ENCODE measurements around the gene ZNF316.

The ZNF316 gene

DNA sequence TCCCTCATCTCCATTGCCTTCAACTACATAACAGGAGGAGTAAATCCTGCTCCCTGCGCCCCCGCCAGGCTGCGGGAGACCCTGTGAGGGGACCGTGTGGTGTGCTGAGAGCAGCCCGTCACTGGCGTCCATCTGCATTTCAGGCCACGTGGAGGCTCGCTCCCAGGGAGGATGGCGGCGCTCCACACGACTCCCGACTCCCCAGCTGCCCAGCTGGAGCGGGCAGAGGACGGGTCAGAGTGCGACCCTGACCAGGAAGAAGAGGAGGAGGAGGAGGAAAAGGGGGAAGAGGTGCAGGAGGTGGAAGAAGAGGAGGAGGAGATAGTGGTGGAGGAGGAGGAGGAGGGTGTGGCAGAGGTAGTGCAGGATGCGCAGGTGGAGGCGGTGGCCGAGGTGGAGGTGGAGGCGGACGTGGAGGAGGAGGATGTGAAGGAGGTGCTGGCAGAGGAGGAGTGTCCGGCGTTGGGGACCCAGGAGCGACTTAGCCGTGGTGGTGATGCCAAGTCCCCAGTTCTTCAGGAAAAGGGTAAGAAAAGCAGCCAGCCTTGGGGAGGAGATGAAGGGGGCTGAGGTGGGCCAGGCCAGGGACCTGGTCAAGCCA lies 5.2 kb downstream of the ZNF316 start:
- TF ChIP-seq, protein P1, sequence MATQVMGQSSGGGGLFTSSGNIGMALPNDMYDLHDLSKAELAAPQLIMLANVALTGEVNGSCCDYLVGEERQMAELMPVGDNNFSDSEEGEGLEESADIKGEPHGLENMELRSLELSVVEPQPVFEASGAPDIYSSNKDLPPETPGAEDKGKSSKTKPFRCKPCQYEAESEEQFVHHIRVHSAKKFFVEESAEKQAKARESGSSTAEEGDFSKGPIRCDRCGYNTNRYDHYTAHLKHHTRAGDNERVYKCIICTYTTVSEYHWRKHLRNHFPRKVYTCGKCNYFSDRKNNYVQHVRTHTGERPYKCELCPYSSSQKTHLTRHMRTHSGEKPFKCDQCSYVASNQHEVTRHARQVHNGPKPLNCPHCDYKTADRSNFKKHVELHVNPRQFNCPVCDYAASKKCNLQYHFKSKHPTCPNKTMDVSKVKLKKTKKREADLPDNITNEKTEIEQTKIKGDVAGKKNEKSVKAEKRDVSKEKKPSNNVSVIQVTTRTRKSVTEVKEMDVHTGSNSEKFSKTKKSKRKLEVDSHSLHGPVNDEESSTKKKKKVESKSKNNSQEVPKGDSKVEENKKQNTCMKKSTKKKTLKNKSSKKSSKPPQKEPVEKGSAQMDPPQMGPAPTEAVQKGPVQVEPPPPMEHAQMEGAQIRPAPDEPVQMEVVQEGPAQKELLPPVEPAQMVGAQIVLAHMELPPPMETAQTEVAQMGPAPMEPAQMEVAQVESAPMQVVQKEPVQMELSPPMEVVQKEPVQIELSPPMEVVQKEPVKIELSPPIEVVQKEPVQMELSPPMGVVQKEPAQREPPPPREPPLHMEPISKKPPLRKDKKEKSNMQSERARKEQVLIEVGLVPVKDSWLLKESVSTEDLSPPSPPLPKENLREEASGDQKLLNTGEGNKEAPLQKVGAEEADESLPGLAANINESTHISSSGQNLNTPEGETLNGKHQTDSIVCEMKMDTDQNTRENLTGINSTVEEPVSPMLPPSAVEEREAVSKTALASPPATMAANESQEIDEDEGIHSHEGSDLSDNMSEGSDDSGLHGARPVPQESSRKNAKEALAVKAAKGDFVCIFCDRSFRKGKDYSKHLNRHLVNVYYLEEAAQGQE (IDR thresholded peaks at IDR 0.05; ENCODE audit: insufficient read depth in 1 of 2, low read depth in 2 of 2, low read length in 2 of 2) = no peak
- TF ChIP-seq FOXP2 (optimal IDR thresholded peaks at IDR 0.05; ENCODE audit: borderline replicate concordance, extremely low read depth, extremely low read length, insufficient read depth) (no peak), TAF1 (IDR thresholded peaks at IDR 0.05; ENCODE audit: borderline replicate concordance, insufficient read depth, low read length) (no peak), SIN3A (IDR thresholded peaks at IDR 0.05; ENCODE audit: borderline replicate concordance, insufficient read depth, low read length) (no peak), POLR2AphosphoS5 (IDR thresholded peaks at IDR 0.05; ENCODE audit: low read depth, low read length) (no peak)

DNA sequence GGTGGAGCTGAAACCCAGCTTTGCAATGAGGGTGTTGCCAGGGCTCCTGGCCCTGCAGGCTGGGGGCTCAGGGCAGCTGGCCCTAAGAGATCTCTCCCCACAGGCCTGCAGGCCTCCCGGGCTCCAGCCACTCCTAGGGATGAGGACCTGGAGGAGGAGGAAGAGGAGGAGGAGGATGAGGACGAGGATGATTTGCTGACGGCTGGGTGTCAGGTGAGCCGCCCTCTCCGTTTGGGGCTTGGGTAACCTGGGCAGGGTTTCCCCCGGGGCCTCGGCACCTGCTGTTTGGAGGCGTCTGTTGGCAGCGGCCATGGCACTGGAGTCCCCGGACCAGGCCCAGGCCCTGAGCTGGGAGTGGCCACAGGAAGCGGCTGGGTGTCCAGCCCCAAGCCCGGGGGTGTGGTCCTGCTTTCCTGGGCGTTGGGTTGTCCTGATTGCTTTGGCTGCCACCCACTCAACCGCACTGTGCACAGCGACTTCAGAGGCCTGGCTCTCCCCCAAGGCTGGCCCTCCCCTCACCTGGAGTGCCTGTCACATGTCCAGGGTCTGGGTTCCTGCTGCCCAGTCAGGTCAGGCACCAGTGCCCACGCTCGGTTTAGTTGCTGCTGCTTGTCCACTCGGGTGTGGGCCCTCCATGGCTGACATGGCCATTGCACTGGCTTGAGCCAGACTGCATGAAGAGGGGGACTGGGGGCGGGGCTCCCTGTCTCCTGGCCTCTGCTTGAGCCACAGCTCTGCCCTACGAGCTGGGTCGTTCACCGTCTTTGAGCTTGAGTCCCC lies 5.9 kb downstream of the ZNF316 start:
- TF ChIP-seq, protein P1 (IDR thresholded peaks at IDR 0.05; ENCODE audit: insufficient read depth in 1 of 2, low read depth in 2 of 2, low read length in 2 of 2) = no peak
- TF ChIP-seq POLR2AphosphoS5 (IDR thresholded peaks at IDR 0.05; ENCODE audit: low read depth, low read length) (no peak), TAF1 (IDR thresholded peaks at IDR 0.05; ENCODE audit: borderline replicate concordance, insufficient read depth, low read length) (no peak), SIN3A (IDR thresholded peaks at IDR 0.05; ENCODE audit: borderline replicate concordance, insufficient read depth, low read length) (no peak)

DNA sequence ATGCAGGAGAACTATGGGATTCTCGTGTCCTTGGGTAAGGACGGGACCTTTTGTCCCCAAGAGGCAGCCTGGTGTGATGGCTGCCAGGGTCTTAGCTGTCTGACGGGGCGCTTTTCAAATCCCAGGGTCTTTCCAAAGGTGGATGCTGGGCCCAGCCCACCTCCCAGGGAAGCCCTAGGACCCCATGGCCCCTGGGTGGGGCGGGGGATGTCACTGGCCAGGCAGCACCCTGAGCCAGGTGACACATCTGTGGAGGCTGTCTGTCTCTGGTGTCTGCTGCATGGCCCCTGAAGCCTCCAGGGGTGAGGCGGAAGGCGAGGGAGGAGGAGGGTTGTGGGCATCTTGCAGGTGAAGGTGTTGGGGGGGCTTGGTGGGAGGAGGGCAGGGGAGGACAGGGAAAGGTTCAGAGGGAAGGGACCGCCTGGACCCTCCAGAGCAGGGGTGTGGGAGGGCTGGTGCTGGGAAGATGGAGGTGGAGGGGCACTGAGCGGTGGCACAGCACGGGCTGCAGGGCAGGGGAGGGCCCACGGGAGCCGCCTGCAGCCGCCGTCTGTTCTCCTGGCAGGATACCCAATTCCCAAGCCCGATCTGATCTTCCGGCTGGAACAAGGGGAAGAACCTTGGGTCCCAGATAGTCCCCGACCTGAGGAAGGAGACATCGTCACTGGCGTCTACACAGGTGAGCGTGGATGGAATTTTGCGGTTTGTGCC lies 7.0 kb downstream of the ZNF316 start:
- TF ChIP-seq FOXP2 (optimal IDR thresholded peaks at IDR 0.05; ENCODE audit: borderline replicate concordance, extremely low read depth, extremely low read length, insufficient read depth) (no peak), POLR2AphosphoS5 (IDR thresholded peaks at IDR 0.05; ENCODE audit: low read depth, low read length) (no peak), TAF1 (IDR thresholded peaks at IDR 0.05; ENCODE audit: borderline replicate concordance, insufficient read depth, low read length) (no peak), SIN3A (IDR thresholded peaks at IDR 0.05; ENCODE audit: borderline replicate concordance, insufficient read depth, low read length) (no peak)
- TF ChIP-seq, protein P1 (IDR thresholded peaks at IDR 0.05; ENCODE audit: insufficient read depth in 1 of 2, low read depth in 2 of 2, low read length in 2 of 2) = no peak

DNA sequence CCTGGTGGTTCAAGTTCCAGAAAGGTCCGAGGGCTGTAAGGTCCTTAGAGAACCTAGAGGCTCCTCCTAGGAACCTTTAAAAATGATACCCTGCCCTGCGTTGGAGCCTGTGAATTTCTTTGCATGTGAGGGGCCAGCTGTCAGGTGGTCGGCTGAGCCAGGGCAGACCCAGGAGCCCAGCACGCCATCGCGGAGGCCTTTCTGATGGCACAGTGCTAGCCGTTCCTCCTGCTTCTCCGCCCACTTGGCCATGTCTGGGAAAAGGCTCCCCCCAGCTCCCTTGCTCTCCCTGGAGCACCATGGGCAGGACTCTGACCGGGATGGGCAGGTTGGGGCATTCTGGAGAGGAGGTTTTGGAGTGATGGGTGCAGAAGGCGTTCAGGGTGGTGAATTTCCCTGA lies 7.6 kb downstream of the ZNF316 start:
- TF ChIP-seq POLR2AphosphoS5 (IDR thresholded peaks at IDR 0.05; ENCODE audit: low read depth, low read length) (no peak), FOXP2 (optimal IDR thresholded peaks at IDR 0.05; ENCODE audit: borderline replicate concordance, extremely low read depth, extremely low read length, insufficient read depth) (no peak), TAF1 (IDR thresholded peaks at IDR 0.05; ENCODE audit: borderline replicate concordance, insufficient read depth, low read length) (no peak), SIN3A (IDR thresholded peaks at IDR 0.05; ENCODE audit: borderline replicate concordance, insufficient read depth, low read length) (no peak)
- TF ChIP-seq, protein P1 (IDR thresholded peaks at IDR 0.05; ENCODE audit: insufficient read depth in 1 of 2, low read depth in 2 of 2, low read length in 2 of 2) = no peak
